Brain microvascular endothelial cell (primary cell): Measurements from ENCODE around the gene TARBP1.
"Not testable (repeated sequence)": the region's sequence is repeated elsewhere in the genome, so short reads cannot be mapped to it uniquely, and the experiment has no call there.

Experiments used
- DNase-seq: peaks from one replicate; pipeline ENCODE4 v3.0.0-alpha.2; 2020
- H3K27ac ChIP-seq: fragments of 250-450 bp; sonication (Bioruptor Pico); 2 replicates; pipeline ENCODE4 v1.5.1; 2020; ENCODE audit warnings: mild to moderate bottlenecking, moderate library complexity
- H3K27me3 ChIP-seq: fragments of 250-450 bp; sonication (Bioruptor Pico); replicated peaks from 2 replicates; pipeline ENCODE4 v1.5.1; 2020; ENCODE audit warnings: mild to moderate bottlenecking
- H3K36me3 ChIP-seq: fragments of 250-450 bp; sonication (Bioruptor Pico); replicated peaks from 2 replicates; pipeline ENCODE4 v1.5.1; 2020; ENCODE audit warnings: mild to moderate bottlenecking
- H3K4me3 ChIP-seq: 2 replicates; pipeline ENCODE4 v1.5.1; 2011; ENCODE audit warnings: low read depth, mild to moderate bottlenecking, control low read depth, low read length, moderate library complexity
- CTCF ChIP-seq: IDR thresholded peaks from 2 replicates; pipeline ENCODE4 v1.5.1; 2011; ENCODE audit warnings: low read depth, mild to moderate bottlenecking, moderate library complexity, low read length, control low read depth, inconsistent platforms; ENCODE audit errors: missing control alignments
- in situ Hi-C: cut with HindIII; loops from 2 replicates; pipeline ENCODE4 v1.10.0; 2017; ENCODE audit warnings: low sequenced_read_pairs, low pct_ligation_motif_present

Gene TARBP1

GRCh38 chr1:234507626-234508387 is 28.8 kb upstream of the TARBP1 start:
- in situ Hi-C loops = no loop called here
- no peak overlapping the region for H3K27ac ChIP-seq
- H3K27me3 ChIP-seq = no peaks in the 10 kb centered on the region
- no peak for TF ChIP-seq CTCF
- H3K4me3 ChIP-seq = no peak overlapping the region
- no peak for DNase-seq
- H3K36me3 ChIP-seq = no peaks in the 10 kb centered on the region

DNA sequence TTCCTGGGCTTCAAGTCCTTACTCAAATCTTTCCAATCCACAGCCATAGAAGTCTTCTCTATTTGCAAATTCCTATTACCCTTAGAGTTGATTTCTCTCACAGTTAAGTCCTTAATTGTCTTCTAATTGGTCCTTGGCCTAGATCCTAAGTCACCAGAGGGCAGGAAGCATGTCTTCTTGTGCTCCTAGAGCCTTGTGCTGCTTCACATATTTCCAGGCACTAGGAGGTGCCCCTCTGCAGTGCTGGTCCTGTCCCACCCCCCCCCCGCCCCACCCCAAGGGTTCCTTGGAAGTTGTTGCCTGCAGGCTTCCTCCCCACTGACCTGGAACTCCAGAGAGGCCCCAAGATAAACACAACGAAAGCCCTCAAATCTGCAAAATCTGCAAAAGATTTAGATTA is 28.1 kb upstream of the TARBP1 start:
- no peak overlapping the region for H3K27ac ChIP-seq
- no peak for DNase-seq

DNA sequence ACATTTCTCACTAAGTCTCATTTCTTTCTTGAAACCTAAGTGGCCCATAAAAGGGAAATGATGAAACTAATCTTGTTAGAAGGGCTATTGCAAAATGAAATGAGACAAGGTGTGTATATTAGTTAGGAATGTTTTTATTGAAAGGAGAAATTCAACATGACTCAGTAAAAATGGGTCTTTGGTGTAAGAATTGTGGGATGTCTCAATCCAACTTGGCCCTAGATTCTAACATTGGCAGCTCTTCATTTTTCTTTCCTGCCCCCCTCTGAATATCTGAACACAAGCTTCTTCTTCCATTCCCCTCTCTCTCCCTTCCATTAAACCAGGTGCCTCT is 26.8 kb upstream of the TARBP1 start:
- TF ChIP-seq CTCF = no peak
- Histone ChIP-seq H3K27ac (no peak overlapping the region), H3K4me3 (no peak overlapping the region), H3K36me3 (no peaks in the 10 kb centered on the region), H3K27me3 (no peaks in the 10 kb centered on the region)
- in situ Hi-C loops = no loop called here
- DNase-seq = no peak

More for the DNA sequence above, 28.1 kb upstream of the TARBP1 start:
- Histone ChIP-seq H3K27me3 (no peaks in the 10 kb centered on the region), H3K4me3 (no peak overlapping the region), H3K36me3 (no peaks in the 10 kb centered on the region)
- in situ Hi-C loops = no loop called here
- TF ChIP-seq CTCF = no peak

DNA sequence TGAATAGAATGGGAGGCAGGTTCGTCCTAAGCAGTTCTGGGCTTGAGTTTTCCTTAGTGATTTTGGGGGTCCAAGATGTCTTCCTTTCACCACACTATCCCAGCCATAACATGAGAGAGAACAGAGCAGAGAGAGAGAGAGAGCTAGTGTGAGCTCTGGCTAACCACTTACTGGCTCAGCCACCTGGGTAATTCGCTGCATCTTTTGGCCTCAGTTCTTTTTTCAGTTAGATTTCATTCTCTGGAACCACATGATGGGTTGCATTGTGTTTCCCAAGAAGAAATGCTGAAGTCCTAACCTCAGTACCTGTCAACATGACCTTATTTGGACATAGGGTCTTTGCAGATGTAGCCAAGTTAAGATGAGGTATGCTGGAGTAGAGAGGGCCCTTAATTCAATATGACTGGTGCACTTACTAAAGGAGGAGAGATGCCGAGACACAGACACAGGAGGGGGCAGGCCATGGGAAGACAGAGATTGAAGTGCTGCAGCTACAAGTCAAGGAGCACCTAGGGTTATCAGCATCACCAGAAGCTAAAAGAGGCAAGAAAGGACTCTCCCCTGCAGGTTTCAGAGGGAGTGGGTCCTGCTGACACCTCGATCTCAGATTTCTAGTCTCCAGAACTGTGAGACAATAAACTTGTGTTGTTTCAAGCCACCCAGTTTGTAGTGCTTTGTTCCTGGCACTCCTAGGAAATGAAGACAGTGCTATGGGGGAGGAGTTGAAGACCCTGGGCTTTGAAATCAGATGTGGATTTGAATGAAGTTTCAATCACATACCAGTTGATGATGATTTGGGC is 26.2 kb upstream of the TARBP1 start:
- no peak overlapping the region for H3K27ac ChIP-seq

GRCh38 chr1:234504251-234504650 is 25.3 kb upstream of the TARBP1 start:
- H3K4me3 ChIP-seq, DNase-seq, H3K27ac ChIP-seq, in situ Hi-C loops, H3K27me3 ChIP-seq, H3K36me3 ChIP-seq: not testable (repeated sequence)

More for the DNA sequence above, 26.2 kb upstream of the TARBP1 start:
- no peaks in the 10 kb centered on the region for H3K27me3 ChIP-seq
- in situ Hi-C loops = no loop called here
- no peaks in the 10 kb centered on the region for H3K36me3 ChIP-seq
- no peak for DNase-seq
- no peak overlapping the region for H3K4me3 ChIP-seq
- TF ChIP-seq CTCF = no peak

DNA sequence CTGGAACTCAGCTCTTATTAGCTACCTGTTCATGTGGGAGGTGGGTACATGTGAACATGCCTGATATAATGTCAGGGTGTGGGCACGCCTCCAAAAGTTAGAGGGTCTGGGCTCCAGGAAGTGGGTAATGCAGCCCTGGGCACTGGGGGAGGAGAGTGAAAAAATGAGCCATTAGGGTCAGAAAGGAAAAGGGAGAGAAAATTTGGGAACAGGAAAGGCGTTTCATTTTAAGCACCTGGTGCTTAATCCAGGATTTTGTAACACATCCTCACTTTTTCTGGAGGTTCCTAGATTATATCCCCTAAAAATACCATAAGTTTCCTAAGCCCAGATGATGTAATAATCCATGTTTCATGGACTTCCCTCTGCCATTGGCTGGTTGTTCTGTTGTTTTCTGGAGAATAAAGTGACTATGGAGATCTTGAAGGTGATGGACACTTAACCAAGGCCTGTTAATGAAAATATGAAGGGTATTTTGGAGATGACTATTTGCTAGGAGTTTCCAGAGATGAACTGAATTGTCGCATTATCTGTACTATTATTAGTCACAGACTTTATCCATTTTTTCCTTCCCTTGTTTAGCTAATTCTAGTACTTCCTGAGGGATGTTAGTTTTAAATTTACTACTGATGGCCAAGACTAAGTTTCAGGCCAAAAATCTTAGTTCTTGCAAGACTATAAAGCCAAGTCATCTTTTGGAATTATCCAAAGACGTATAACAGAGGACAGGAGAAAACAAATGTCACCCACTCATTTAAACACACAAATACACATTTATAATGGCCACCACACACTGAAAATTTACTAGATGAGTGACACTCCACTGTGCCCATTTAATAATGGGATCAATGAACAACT is 24.4 kb upstream of the TARBP1 start:
- H3K27ac ChIP-seq = no peak overlapping the region
- in situ Hi-C loops = no loop called here
- no peaks in the 10 kb centered on the region for H3K27me3 ChIP-seq
- H3K4me3 ChIP-seq = no peak overlapping the region
- H3K36me3 ChIP-seq = no peaks in the 10 kb centered on the region
- DNase-seq = no peak
- TF ChIP-seq CTCF = no peak
